ENCODE results near the gene APOC4. TPM values are rescaled to one million over a fixed set of nuclear protein-coding genes. Genes with fewer than 3 reads are reported as not detected.

APOC4 gene
- total and polyA plus RNA-seq, 12 donors: 0.67 to 4.5 (median 1.3) TPM; not detected in 5

- TF ChIP-seq CTCF (IDR thresholded peaks at IDR 0.05) (peak; percentile 18 to 78 (median 62)), POLR2A (IDR thresholded peaks at IDR 0.05) (no peak)
- Histone ChIP-seq H3K4me3 (no peak overlapping the region), H3K27ac (peak overlapping the region in 3 of 5 donors; percentile 62 to 70 (median 70)), H3K9me3 (replicated peaks in 1 of 3) (no peaks in the 10 kb centered on the region), H3K27me3 (no peaks in the 10 kb centered on the region), H3K36me3 (replicated peaks in 1 of 2) (peaks cover 0 to 81% of the 10 kb centered on the region in 2 donors), H3K4me1 (replicated peaks in 1 of 2) (peaks cover 10% of the 10 kb centered on the region in 2 donors)
- WGBS, 4 donors: 48 to 58% (median 51%) methylated on average over 4 to 15 of the region's 15 CpGs
- intact Hi-C loops (cut with DNase I): no loop called here
- peak; percentile 66 to 89 (median 79) for DNase-seq
Measured at GRCh38 chr19:44988896-44989556, 47.0 kb downstream of the APOC4 start.

GRCh38 chr19:44990459-44990858, 48.4 kb downstream of the APOC4 start:
- Histone ChIP-seq H3K4me3 (no peak overlapping the region), H3K9me3 (replicated peaks in 1 of 3) (no peaks in the 10 kb centered on the region), H3K27ac (no peak overlapping the region), H3K27me3 (no peaks in the 10 kb centered on the region), H3K36me3 (replicated peaks in 1 of 2) (peaks cover 0 to 67% of the 10 kb centered on the region in 2 donors), H3K4me1 (replicated peaks in 1 of 2) (peaks cover 10% of the 10 kb centered on the region in 2 donors)
- no peak for DNase-seq
- intact Hi-C loops (cut with DNase I): no loop called here
- TF ChIP-seq POLR2A (IDR thresholded peaks at IDR 0.05): no peak
- no peak for TF ChIP-seq CTCF (IDR thresholded peaks at IDR 0.05)
- 77 to 85% (median 81%) methylated on average over 4 to 14 of the region's 14 CpGs for whole genome bisulfite sequencing, 4 donors

- intact Hi-C loops (cut with DNase I): no loop called here
- 92 to 100% (median 95%) methylated on average over 3 to 12 of the region's 12 CpGs; no CpG with 5 or more reads in 1 of the 4 donors for WGBS, 4 donors
- no peaks in the 10 kb centered on the region for H3K9me3 ChIP-seq (replicated peaks in 1 of 3)
- H3K27me3 ChIP-seq: no peaks in the 10 kb centered on the region
- H3K36me3 ChIP-seq (replicated peaks in 1 of 2): peaks cover 0 to 62% of the 10 kb centered on the region in 2 donors
- DNase-seq: no peak
- no peak overlapping the region for H3K4me3 ChIP-seq
- H3K4me1 ChIP-seq (replicated peaks in 1 of 2): peaks cover 10% of the 10 kb centered on the region in 2 donors
- no peak overlapping the region for H3K27ac ChIP-seq
- TF ChIP-seq POLR2A (IDR thresholded peaks at IDR 0.05) (no peak), CTCF (IDR thresholded peaks at IDR 0.05) (no peak)
Measured at GRCh38 chr19:44990966-44991365, 48.9 kb downstream of the APOC4 start.

- H3K9me3 ChIP-seq (replicated peaks in 1 of 3): no peaks in the 10 kb centered on the region
- WGBS, 4 donors: 88 to 94% (median 89%) methylated on average over 29 to 44 of the region's 44 CpGs
- peaks cover 0 to 49% of the 10 kb centered on the region in 2 donors for H3K36me3 ChIP-seq (replicated peaks in 1 of 2)
- no peak for DNase-seq
- intact Hi-C loops (cut with DNase I): no loop called here
- no peak overlapping the region for H3K4me3 ChIP-seq
- no peak overlapping the region for H3K27ac ChIP-seq
- H3K4me1 ChIP-seq (replicated peaks in 1 of 2): peaks cover 10% of the 10 kb centered on the region in 2 donors
- TF ChIP-seq POLR2A (IDR thresholded peaks at IDR 0.05) (no peak), CTCF (IDR thresholded peaks at IDR 0.05) (no peak)
- H3K27me3 ChIP-seq: no peaks in the 10 kb centered on the region
Measured at GRCh38 chr19:44992336-44993163, 50.5 kb downstream of the APOC4 start.
